ENCODE measurements around the gene SYMPK.
A peak's percentile ranks its signal among the peaks of the same experiment; 100 is the strongest.

The SYMPK gene

GRCh38 chr19:45772130-45772840 lies 90.7 kb downstream of the SYMPK start:
- H3K27ac ChIP-seq, result no peak overlapping the region

GRCh38 chr19:45771311-45771933 lies 91.5 kb downstream of the SYMPK start:
- H3K27ac ChIP-seq, result peak overlapping the region; percentile 81
- no peak for TF ChIP-seq CTCF (conservative IDR thresholded peaks at IDR 0.05)

More at GRCh38 chr19:45772130-45772840, 90.7 kb downstream of the SYMPK start:
- TF ChIP-seq CTCF (conservative IDR thresholded peaks at IDR 0.05), result no peak

- TF ChIP-seq CTCF (conservative IDR thresholded peaks at IDR 0.05), result peak; percentile 95
- peak overlapping the region; percentile 81 for H3K27ac ChIP-seq
These were observed 92.5 kb downstream of the SYMPK start for GRCh38 chr19:45770192-45771101.

- peak overlapping the region; percentile 81 for H3K27ac ChIP-seq
- TF ChIP-seq CTCF (conservative IDR thresholded peaks at IDR 0.05), result no peak
These were observed 93.1 kb downstream of the SYMPK start for GRCh38 chr19:45769821-45770191.

GRCh38 chr19:45768984-45769782 lies 93.8 kb downstream of the SYMPK start, which contains the start of gene SIX5:
TSS of gene SIX5 (minus strand) at chr19:45769252. CDS start at chr19:45768844, 408 bp downstream.
- no peak for TF ChIP-seq CTCF (conservative IDR thresholded peaks at IDR 0.05)

GRCh38 chr19:45768655-45768983 lies 94.3 kb downstream of the SYMPK start:
- peak overlapping the region; percentile 81 for H3K27ac ChIP-seq
- TF ChIP-seq CTCF (conservative IDR thresholded peaks at IDR 0.05), result no peak

More at GRCh38 chr19:45768984-45769782, 93.8 kb downstream of the SYMPK start, which contains the start of gene SIX5:
- H3K27ac ChIP-seq, result peak within 1 kb of the TSS; percentile 81
